Activated CD4-positive, alpha-beta T cell treated with anti-CD3 and anti-CD28 coated beads, Interleukin-2, amount 50 U/mL, for 1 hour (primary cell): Measurements from ENCODE around the gene NCOA4.
"Not testable (repeated sequence)": the region's sequence is repeated elsewhere in the genome, so short reads cannot be mapped to it uniquely, and the experiment has no call there.

Experiments used
- DNase-seq: peaks from one replicate; pipeline ENCODE4 v3.0.0-alpha.2; 2020

The NCOA4 gene

DNA sequence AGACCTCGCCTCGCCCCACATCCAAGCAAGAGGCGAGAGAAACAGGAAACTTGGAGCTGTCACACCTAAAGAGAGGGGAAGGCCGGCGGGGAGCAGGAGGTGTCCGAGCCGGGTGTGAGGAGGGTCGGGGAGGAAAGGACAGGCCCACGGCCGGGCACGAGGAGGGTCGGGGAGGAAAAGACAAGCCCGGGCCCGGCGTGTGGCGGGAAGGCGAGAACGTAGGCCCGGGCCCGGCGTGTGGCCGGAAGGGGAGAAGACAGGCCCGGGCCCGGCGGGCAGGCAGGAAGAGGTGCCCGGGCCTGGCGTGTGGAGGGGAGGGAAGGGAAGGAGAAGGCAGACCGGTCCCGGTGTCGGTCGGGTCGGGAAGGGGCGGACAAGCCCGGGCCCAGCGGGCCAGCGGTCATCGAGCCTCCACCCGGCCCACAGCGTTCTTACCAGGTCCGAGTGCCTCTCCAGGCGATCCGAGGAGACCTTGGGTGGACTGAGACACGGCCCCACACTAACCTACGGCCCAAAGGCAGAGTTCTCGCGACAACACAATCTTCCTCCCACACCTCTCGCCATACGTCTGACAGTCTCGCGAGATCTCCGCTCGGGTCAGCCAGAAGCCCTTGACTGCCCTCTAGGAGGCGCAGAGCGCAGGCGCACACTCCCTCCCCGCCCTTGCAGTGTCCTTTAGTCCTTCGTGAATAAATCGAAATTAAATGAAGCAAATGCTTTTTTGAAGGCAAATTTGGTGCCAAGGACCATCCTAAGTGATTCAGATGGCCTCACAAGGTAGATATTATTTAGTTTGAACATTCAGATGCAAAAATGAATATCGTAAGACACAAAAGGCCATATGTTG lies at the start of gene NCOA4:
Gene NCOA4 (minus strand): TSS at position 533 of the 847 bp plus-strand sequence. CDS start 13,943 bp downstream, outside the sequence.
- peak; percentile 97 for DNase-seq

- no peak for DNase-seq
Observed at GRCh38 chr10:46079831-46080585, 49.6 kb upstream of the NCOA4 start.

DNA sequence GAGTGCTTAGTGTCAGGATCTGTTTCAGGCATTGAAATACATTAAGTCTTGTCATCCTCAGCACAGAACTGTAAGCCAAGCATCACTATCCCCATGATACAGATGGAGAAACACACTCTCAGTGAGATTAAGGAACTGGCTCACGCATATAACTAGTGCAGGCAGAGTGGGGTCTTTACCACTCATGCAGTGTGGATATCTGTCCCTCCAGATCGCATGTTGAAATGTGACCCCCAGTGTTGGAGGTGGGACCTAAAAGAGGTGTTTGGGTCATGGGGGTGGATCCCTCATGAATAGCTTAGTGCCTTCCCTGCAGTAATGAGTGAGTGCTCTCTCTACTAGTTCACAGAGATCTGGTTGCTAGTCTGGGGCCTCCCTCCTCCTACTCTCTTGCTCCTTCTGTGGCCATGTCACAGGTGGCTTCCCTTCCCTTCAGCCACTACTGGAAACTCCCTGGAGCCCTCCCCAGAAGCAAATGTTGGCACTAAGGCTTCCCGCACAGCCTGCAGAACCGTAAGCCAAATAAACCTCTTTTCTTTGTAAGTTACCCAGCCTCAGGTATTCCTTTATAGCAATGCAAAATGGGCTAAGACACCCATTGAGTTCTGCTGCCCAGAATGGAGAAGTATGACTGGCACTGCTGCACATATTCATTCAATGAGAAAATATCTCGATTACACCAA lies 47.4 kb upstream of the NCOA4 start:
- no peak for DNase-seq

DNA sequence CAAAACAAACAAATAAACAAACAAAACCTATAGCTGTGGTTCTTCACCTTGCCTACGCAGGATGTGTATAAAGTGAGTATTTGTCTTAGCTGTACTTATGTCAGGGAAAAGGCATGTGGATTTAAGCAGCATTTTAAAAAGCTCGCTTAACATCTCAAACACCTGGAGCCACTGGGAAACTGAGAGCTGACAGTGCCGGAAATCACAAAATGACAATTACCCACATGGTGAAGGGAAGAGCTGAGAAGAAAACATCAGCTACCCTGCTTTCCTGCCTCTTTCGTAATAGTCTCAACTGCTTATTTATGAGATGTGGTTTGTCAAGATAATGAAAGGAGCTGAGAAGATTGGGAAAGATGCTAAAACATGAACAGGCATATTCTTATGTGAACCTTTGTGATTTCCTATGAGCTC lies 46.7 kb upstream of the NCOA4 start:
- no peak for DNase-seq

GRCh38 chr10:46075869-46076268 lies 45.4 kb upstream of the NCOA4 start:
- DNase-seq: no peak

DNA sequence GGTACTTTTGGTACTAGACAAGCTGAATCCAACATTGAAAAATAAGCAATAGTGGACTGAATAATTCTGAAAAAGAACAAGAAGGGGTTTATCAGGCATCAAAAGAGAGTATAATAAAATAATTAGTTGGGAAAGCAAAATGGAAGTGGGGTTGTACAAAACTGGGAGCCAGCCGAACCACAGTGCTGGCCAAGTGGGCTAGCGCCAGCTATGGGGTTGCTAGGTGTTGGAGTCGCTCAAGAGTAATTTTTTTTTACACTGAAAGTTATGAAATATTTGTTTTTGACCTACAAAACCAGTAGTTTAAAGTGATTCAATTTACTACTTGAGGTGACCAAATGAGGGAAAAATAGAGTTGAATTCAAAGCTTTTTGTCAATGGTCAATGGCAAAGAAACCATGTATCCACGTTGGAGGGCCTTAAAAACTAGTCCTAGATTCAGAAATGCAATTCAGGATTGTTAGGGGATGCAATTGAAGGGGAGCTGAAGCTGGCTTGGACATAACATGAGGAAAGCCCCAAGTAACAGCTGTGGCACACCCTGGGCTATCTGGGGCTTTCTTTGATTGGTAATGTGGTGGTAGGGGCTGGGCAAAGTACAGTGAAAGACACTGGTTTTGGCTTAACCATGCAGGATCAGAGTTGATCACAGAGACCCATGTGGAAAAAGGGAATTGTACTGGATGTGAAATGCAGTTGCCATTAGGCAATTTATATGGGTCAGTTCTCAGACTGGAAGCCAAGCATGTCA lies 43.9 kb upstream of the NCOA4 start:
- DNase-seq: no peak

GRCh38 chr10:46073564-46073963 lies 43.1 kb upstream of the NCOA4 start:
- no peak for DNase-seq

DNA sequence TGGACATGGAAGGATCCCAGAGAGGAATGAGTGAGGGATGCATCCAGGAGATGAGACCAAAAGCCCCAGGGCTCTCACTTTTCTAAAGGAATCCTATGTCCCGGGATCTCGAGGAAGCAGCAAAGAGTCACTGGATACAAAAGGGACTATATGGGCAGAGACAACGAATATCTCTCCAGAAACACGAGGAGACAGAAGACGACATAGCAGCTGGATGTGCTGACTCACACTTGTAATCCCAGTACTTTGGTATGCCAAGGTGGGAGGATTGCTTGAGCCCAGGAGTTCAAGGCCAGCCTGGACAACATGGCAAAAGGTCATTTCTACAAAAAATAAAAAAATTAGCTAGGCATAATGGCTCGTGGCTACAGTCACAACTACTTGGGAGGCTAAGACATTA lies 40.3 kb upstream of the NCOA4 start:
- DNase-seq: no peak

- no peak for DNase-seq
Observed at GRCh38 chr10:46069771-46070463, 39.5 kb upstream of the NCOA4 start.

GRCh38 chr10:46068905-46069304 lies 38.5 kb upstream of the NCOA4 start:
- no peak for DNase-seq

DNA sequence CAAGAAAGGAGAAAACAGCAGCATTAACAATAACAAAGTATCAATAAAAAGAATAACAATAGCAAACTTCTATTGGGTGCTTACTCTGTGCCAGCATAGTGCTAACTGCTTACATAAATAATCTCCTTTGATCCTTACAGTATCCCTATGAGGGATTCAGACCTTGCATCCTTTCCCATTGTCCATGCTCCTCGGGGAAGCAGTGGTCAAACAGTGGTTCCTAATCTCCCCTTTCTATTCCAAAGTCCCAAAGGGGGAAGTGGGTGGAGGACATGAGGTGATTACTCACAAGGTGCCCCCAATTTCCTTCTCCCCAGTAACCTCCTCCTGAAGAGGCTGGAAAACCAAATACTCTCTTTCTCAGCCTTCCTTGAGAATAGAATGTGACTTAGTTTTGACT lies 37.7 kb upstream of the NCOA4 start:
- no peak for DNase-seq

DNA sequence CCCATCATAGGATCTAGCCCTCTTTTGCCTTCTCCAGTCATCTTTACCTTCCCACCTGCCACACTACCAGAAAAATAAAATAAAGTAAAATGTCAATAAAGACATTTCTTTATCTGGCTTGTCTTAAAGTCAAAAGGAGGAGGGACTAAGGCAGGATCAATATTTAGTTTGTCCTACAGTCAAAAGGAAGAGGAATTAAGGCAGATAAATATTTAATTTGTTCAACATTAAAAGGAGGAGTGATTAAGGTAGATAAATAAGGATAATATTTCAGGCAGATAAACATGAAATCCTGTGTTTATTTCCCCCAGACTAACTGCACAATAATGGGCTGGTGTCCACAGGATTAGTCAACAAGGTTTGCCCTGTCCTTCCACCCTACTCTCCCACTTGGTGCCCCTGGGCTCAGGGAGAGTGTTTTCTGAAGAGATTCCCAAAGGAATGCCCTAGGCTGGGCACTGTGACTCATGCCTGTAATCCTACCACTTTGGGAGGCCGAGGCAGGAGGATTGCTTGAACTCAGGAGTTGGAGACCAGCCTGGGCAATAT lies 33.9 kb upstream of the NCOA4 start:
- no peak for DNase-seq

GRCh38 chr10:46062723-46063428 lies 32.5 kb upstream of the NCOA4 start:
- DNase-seq: no peak

GRCh38 chr10:46060706-46061105 lies 30.3 kb upstream of the NCOA4 start:
- DNase-seq: no peak

DNA sequence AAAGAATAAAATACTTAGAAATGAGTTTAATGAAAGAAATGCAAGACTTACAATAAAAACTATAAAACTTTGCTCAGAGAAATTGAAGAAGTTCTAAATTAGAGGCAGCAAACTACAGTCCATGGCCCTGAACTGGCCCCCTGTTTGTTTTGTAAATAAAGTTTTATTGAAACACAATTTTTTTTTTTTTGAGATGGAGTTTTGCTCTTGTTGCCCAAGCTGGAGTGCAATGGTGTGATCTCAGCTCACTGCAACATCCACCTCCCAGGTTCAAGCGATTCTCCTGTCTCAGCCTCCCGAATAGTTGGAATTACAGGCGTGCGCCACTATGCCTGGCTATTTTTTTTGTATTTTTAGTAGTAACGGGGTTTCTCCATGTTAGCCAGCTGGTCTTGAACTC lies 27.5 kb upstream of the NCOA4 start:
- not testable (repeated sequence) for DNase-seq

DNA sequence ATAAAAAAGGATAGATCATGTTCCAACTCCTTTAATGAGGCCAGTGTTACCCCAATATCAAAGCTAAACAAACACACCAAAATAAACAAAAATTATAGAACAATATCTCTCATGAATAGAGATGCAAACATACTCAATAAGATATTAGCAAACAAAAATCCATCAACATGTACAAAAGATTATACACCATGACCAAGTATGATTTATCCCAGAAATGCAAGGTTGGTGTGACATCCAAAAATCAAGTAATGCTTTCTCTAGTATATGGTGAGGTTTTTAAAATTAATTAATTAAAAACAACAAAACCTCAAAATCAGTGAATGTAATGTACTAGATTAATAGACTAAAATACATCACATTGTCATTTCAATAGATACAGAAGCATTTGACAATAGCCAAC lies 26.6 kb upstream of the NCOA4 start:
- DNase-seq: no peak

- DNase-seq: no peak
Observed at GRCh38 chr10:46055771-46056170, 25.3 kb upstream of the NCOA4 start.

DNA sequence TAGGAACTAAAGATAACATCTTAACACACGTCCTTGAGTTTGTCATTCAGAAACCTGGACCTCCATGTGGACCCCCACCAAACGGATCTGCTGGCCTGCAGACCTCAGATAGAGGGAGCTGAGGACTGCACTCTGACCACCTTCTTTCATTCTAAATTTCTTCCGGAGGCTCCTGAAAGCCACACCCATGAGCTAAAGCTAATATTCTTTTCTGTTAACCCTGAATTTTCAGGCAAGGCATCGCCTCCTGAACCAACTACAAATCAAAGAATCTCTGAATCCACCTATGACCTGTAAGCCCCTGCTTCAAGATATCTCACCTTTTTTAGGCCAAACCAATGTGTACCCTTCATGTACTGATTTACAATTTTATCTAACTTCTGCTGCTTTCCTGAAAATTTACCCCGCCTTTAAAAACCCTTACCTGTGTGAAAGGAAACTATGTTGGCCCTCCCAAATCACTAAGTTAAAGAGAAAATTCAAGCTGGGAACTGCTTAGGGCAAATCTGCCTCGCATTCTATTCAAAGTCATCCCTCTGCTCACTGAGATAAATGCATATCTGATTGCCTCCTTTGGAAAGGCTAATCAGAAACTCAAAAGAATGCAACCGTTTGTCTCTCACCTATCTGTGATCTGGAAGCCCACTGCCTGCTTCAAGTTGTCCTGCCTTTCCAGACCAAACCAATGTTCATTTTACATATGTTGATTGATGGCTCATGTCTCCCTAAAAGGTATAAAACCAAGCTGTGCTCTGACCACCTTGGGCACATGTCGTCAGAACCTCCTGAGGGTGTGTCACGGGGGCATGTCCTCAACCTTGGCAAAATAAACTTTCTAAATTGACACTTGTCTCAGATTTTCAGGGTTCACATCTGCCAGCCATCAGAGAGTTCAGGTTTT lies 23.4 kb upstream of the NCOA4 start:
- no peak for DNase-seq

- DNase-seq: no peak
Observed at GRCh38 chr10:46052791-46053375, 22.5 kb upstream of the NCOA4 start.
